ENCODE data around the gene SPEM1. TPM values are rescaled to one million over a fixed set of nuclear protein-coding genes. Genes with fewer than 3 reads are reported as not detected.

SPEM1 gene
- total RNA-seq, 1 experiment from 2014 or later: 0.33 TPM

- Histone ChIP-seq H4K5ac (ENCODE audit: insufficient read length, low read depth, low read length) (no peak overlapping the region), H3K4me2 (ENCODE audit: insufficient read depth, insufficient read length, low read length) (no peak overlapping the region), H3K9me3 (ENCODE audit: control insufficient read depth, low read depth, low read length) (no peaks in the 10 kb centered on the region), H3K79me2 (ENCODE audit: insufficient read depth, low read length) (no peaks in the 10 kb centered on the region), H3K9ac (ENCODE audit: extremely low read depth, insufficient read length, low read length) (no peak overlapping the region), H3T11ph (ENCODE audit: low read length) (no peak overlapping the region), H3K4ac (ENCODE audit: low read depth, low read length) (no peak overlapping the region), H3K23ac (ENCODE audit: insufficient read length, low read depth, low read length) (no peak overlapping the region), H2BK120ac (ENCODE audit: low read depth, low read length, poor library complexity, severe bottlenecking) (no peak overlapping the region), H3K14ac (ENCODE audit: insufficient read depth, low read length) (no peak overlapping the region), H4K91ac (ENCODE audit: insufficient read length, low read depth, low read length) (no peak overlapping the region), H3K27ac (ENCODE audit: insufficient read length, low read depth, low read length) (no peak overlapping the region), H2BK20ac (ENCODE audit: low read depth, low read length, poor library complexity, severe bottlenecking) (no peak overlapping the region), H2BK5ac (ENCODE audit: insufficient read length, low read length) (no peak overlapping the region), H3K56ac (ENCODE audit: insufficient read length, low read depth, low read length) (no peak overlapping the region), H2BK15ac (ENCODE audit: low read depth, low read length) (no peak overlapping the region), H3K4me1 (ENCODE audit: insufficient read depth, low read length) (peaks cover 8% of the 10 kb centered on the region; the same call in 1 of the 2 replicates), H2BK12ac (ENCODE audit: insufficient read length, low read depth, low read length) (no peak overlapping the region), H3K79me1 (ENCODE audit: insufficient read depth, low read depth, low read length, poor library complexity, severe bottlenecking) (no peaks in the 10 kb centered on the region), H3K23me2 (ENCODE audit: insufficient read length, low read depth, low read length, poor library complexity, severe bottlenecking) (peaks cover 5% of the 10 kb centered on the region), H3K18ac (ENCODE audit: insufficient read length, low read depth, low read length) (no peak overlapping the region), H2AK5ac (ENCODE audit: insufficient read length, low read length) (no peak overlapping the region), H3K27me3 (ENCODE audit: insufficient read depth, low read length) (no peaks in the 10 kb centered on the region), H4K8ac (replicated peaks; ENCODE audit: insufficient read length, low read depth, low read length) (no peak overlapping the region), H4K20me1 (ENCODE audit: control insufficient read depth, insufficient read depth, insufficient read length) (peaks cover 2% of the 10 kb centered on the region), H2AFZ (ENCODE audit: low read length) (no peak overlapping the region)
- Mint-ChIP-seq H3K27me3 (ENCODE audit: low read depth) (no peaks in the 10 kb centered on the region), H3K9me3 (no peaks in the 10 kb centered on the region), H3K4me3 (no peak overlapping the region), H3K27ac (peak overlapping the region in 1 of 3 experiments; percentile 65; a peak in 1 of 7 replicates), H3K36me3 (ENCODE audit: insufficient read depth in 1 of 3, low read depth in 3 of 3) (peaks cover 1 to 23% (median 4%) of the 10 kb centered on the region in 3 experiments; a peak in 3 of 7 replicates), H3K4me1 (peaks cover 16 to 26% of the 10 kb centered on the region in 2 experiments)
- no CpG with 5 or more reads among the region's 3 CpGs for WGBS (ENCODE audit: extremely low coverage, insufficient read length, low lambda C conversion rate)
- no peak for TF ChIP-seq CTCF (conservative IDR thresholded peaks at IDR 0.05)
- no peak for DNase-seq
Observed at GRCh38 chr17:7459961-7460545, 39.9 kb downstream of the SPEM1 start.
